Endothelial cell of umbilical vein (primary cell): ENCODE measurements around the gene PCDH17. TPM values are rescaled to one million over a fixed set of nuclear protein-coding genes. Genes with fewer than 3 reads are reported as not detected.

Experiments
- BruUV-seq: library from RNA; stranded (reverse); fragments of 400-500 nt; replicated peaks from 2 replicates; lab custom pipeline; 2021; lab: Mats Ljungman, UMichigan
- CTCF ChIA-PET: fragments of 300-600, 350-600 bp; sonication (Branson Sonifier 250); formaldehyde crosslinking; loops from one replicate; lab custom pipeline; 2021; ENCODE audit warnings: antibody characterized with exemption, inconsistent platforms; lab: Charles Lee
- POLR2A ChIA-PET: fragments of 300-600, 350-600 bp; sonication (Branson Sonifier 250); formaldehyde crosslinking; loops from one replicate; lab custom pipeline; 2021; ENCODE audit warnings: antibody characterized with exemption, inconsistent platforms; lab: Charles Lee
- DNase-seq: peaks from one replicate; pipeline ENCODE4 v3.0.0-alpha.2; 2011; ENCODE audit warnings: low read depth, low spot score
- FAIRE-seq: peaks from 2 replicates; lab custom pipeline; 2011; peaks lifted over from hg19 to GRCh38; lab: Jason Lieb, UNC
- H2AFZ ChIP-seq: 2 replicates; pipeline ENCODE4 v1.6.0; 2012; ENCODE audit warnings: low read depth, low read length, control low read depth, inconsistent platforms
- H3K27ac ChIP-seq: 2 replicates; pipeline ENCODE4 v1.5.1; 2011; ENCODE audit warnings: low read depth, mild to moderate bottlenecking, control low read depth, low read length, moderate library complexity; ENCODE audit not compliant: insufficient read depth
- H3K27me3 ChIP-seq, 2 experiments: 2 replicates each; pipeline versions ENCODE4 v1.6.0 to v1.6.1; 2011; ENCODE audit warnings: low read length in 2 of 2, mixed read lengths in 1 of 2; ENCODE audit not compliant: control insufficient read depth in 2 of 2, insufficient read depth in 2 of 2
- H3K36me3 ChIP-seq, 2 experiments: 2 replicates in 1 of 2; 3 replicates in 1 of 2; pipeline ENCODE4 v1.5.1; 2011; ENCODE audit warnings: low read length in 2 of 2, mild to moderate bottlenecking in 1 of 2, moderate library complexity in 1 of 2; ENCODE audit not compliant: control insufficient read depth in 2 of 2, insufficient read depth in 2 of 2; ENCODE audit errors: extremely low read depth in 1 of 2
- H3K4me1 ChIP-seq: 3 replicates; pipeline ENCODE4 v1.5.1; 2011; ENCODE audit warnings: mild to moderate bottlenecking, low read length; ENCODE audit not compliant: control insufficient read depth, insufficient read depth; ENCODE audit errors: extremely low read depth
- H3K4me2 ChIP-seq: 2 replicates; pipeline ENCODE4 v1.6.1; 2011; ENCODE audit warnings: low read length, control low read depth, mixed read lengths; ENCODE audit not compliant: insufficient read depth
- H3K4me3 ChIP-seq, 3 experiments: fragments of 200-600 bp in 1 of 3; sonication (generic), shearing (Covaris generic) in 1 of 3; replicated peaks in 1 of 3; 2 replicates each; pipeline ENCODE4 v1.5.1; 2011 to 2016; ENCODE audit warnings: control low read depth in 3 of 3, low read length in 3 of 3, mild to moderate bottlenecking in 2 of 3, inconsistent platforms in 1 of 3, low read depth in 1 of 3, moderate library complexity in 1 of 3; ENCODE audit not compliant: insufficient read depth in 1 of 3
- H3K79me2 ChIP-seq: 2 replicates; pipeline ENCODE4 v1.6.0; 2012; ENCODE audit warnings: low read length, inconsistent platforms; ENCODE audit not compliant: control insufficient read depth, insufficient read depth
- H3K9ac ChIP-seq: replicated peaks from 2 replicates; pipeline ENCODE3; 2011; ENCODE audit warnings: low read length, control low read depth; ENCODE audit not compliant: insufficient read depth; ENCODE audit errors: extremely low read depth
- H3K9me1 ChIP-seq: replicated peaks from 3 replicates; pipeline ENCODE4 v1.6.0; 2011; ENCODE audit warnings: mild to moderate bottlenecking, low read length; ENCODE audit not compliant: control insufficient read depth, insufficient read depth; ENCODE audit errors: extremely low read depth
- H3K9me3 ChIP-seq: replicated peaks from 2 replicates; pipeline ENCODE4 v1.5.1; 2012; ENCODE audit warnings: low read length, inconsistent platforms; ENCODE audit not compliant: control insufficient read depth, insufficient read depth
- H4K20me1 ChIP-seq: replicated peaks from 2 replicates; pipeline ENCODE3; 2011; ENCODE audit warnings: mild to moderate bottlenecking, low read length; ENCODE audit not compliant: control insufficient read depth, insufficient read depth; ENCODE audit errors: extremely low read depth
- EZH2 ChIP-seq: IDR thresholded peaks from 2 replicates; pipeline ENCODE4 v1.6.1; 2012; ENCODE audit warnings: borderline replicate concordance, low read depth, mild to moderate bottlenecking, moderate library complexity, low read length, inconsistent platforms; ENCODE audit not compliant: severe bottlenecking
- FOS ChIP-seq: IDR thresholded peaks from 2 replicates; pipeline ENCODE4 v1.6.1; 2011; ENCODE audit warnings: mild to moderate bottlenecking, low read length, moderate library complexity, borderline replicate concordance; ENCODE audit not compliant: insufficient read depth
- GATA2 ChIP-seq: IDR thresholded peaks from 2 replicates; pipeline ENCODE4 v1.7.0; 2011; ENCODE audit warnings: low read depth, mild to moderate bottlenecking, moderate library complexity, mixed read lengths, low read length; ENCODE audit not compliant: insufficient read length, insufficient read depth
- JUN ChIP-seq: IDR thresholded peaks from 2 replicates; pipeline ENCODE4 v1.6.1; 2011; ENCODE audit warnings: borderline replicate concordance, low read depth; ENCODE audit not compliant: insufficient read length, insufficient read depth
- MYC ChIP-seq: IDR thresholded peaks from one replicate; pipeline ENCODE4 v1.6.1; 2011; ENCODE audit warnings: mild to moderate bottlenecking, low read depth, low read length
- POLR2A ChIP-seq: IDR thresholded peaks from 2 replicates; pipeline ENCODE4 v1.6.1; 2012; ENCODE audit warnings: low read depth, mild to moderate bottlenecking, control low read depth, low read length
- POLR2AphosphoS5 ChIP-seq: IDR thresholded peaks from 2 replicates; pipeline ENCODE4 v1.6.1; 2012; ENCODE audit warnings: low read depth, mild to moderate bottlenecking, control low read depth, low read length, moderate library complexity; ENCODE audit not compliant: insufficient read depth
- dilution Hi-C: fragments of 300-500 bp; cut with MboI; formaldehyde crosslinking; loops from one replicate; pipeline ENCODE4 v1.15.0; 2019; ENCODE audit warnings: low sequenced_read_pairs; ENCODE audit not compliant: extremely low pct_ligation_motif_present
- intact Hi-C: fragments of 100-400 bp; cut with micrococcal nuclease; formaldehyde crosslinking; loops from one replicate; pipeline ENCODE4 v1.10.0; 2022
- polyA plus RNA-seq, 4 experiments: library from polyadenylated mRNA; depleted of rRNA in 3 of 4; stranded (reverse) in 3 of 4; unstranded in 1 of 4; fragments of >200 nt; gene quantifications; 2 replicates each; pipeline versions ENCODE4 v1.2.1 to v1.2.3, GENCODE V29; 2011 to 2012; ENCODE audit warnings: missing spikeins in 1 of 4
- total RNA-seq: library from RNA; stranded (reverse); gene quantifications from 2 replicates; pipeline ENCODE4 v1.2.3, GENCODE V29; 2021
- TF ChIP-seq, protein P1 (sequence below), 2 donors: IDR thresholded peaks; 1 replicate in 1 of 2; 2 replicates in 1 of 2; pipeline ENCODE4 v1.5.1; 2011; ENCODE audit warnings: low read length in 2 of 2, mild to moderate bottlenecking in 2 of 2, moderate library complexity in 2 of 2, control low read depth in 1 of 2, inconsistent platforms in 1 of 2, low read depth in 1 of 2; ENCODE audit not compliant: insufficient read depth in 1 of 2; ENCODE audit errors: extremely low read depth in 1 of 2
- TF ChIP-seq, protein P2 (sequence below): IDR thresholded peaks from 2 replicates; pipeline ENCODE4 v1.6.1; 2011; ENCODE audit not compliant: insufficient read depth, insufficient read length

PCDH17 gene
- total and polyA plus RNA-seq, 2 donors (not counting 3 experiments of a cell fraction or from before 2014, with no cell fraction given) = 2.1 to 4.2 TPM

DNA sequence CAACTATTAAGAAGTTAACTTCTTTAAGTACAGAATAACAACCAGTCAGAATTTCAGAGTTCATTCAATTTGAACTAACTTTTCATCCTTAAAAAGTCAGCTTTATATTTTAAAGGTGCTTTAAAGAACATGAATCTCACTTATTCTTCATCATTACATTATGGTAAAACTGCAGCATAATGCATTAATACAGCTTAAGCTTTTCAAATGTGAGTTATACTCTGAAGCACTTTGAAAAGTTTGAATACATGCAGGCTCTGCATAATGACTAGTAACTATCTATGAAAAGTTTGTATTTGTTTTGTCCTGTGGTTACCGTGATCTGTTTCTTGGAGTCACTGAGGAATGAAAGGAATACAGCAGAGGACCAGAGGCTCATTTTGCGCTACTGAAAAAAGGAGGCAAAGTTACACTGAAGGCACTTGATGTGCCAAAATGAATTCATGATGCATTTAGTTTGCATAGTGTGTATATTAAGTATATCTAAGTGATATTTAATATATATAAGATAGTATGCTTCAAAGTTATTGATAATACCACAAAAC is 4.1 kb downstream of the PCDH17 start:
- Histone ChIP-seq H3K36me3 (no peaks in the 10 kb centered on the region), H3K79me2 (no peaks in the 10 kb centered on the region), H3K4me2 (peak overlapping the region; percentile 46), H3K4me3 (peak overlapping the region in 1 of 3 experiments; percentile 43), H2AFZ (no peak overlapping the region), H3K4me1 (peaks cover 27% of the 10 kb centered on the region), H3K27ac (no peak overlapping the region), H3K27me3 (peaks cover 5 to 9% of the 10 kb centered on the region in 2 experiments), H3K9me1 (no peaks in the 10 kb centered on the region), H3K9ac (no peak overlapping the region), H4K20me1 (no peaks in the 10 kb centered on the region), H3K9me3 (no peaks in the 10 kb centered on the region)
- DNase-seq = no peak
- BruUV-seq = no TSS peak
- intact Hi-C loops = loop anchor here (10.0 kb wide), 3 partner anchors 669 to 1819 kb away; no protein-coding TSS in a partner anchor
- dilution Hi-C loops = no loop called here
- TF ChIP-seq POLR2AphosphoS5 = no peak
- TF ChIP-seq GATA2 = no peak
- TF ChIP-seq POLR2A = no peak
- TF ChIP-seq FOS = no peak
- TF ChIP-seq JUN = no peak
- TF ChIP-seq MYC = no peak
- TF ChIP-seq, protein P1, sequence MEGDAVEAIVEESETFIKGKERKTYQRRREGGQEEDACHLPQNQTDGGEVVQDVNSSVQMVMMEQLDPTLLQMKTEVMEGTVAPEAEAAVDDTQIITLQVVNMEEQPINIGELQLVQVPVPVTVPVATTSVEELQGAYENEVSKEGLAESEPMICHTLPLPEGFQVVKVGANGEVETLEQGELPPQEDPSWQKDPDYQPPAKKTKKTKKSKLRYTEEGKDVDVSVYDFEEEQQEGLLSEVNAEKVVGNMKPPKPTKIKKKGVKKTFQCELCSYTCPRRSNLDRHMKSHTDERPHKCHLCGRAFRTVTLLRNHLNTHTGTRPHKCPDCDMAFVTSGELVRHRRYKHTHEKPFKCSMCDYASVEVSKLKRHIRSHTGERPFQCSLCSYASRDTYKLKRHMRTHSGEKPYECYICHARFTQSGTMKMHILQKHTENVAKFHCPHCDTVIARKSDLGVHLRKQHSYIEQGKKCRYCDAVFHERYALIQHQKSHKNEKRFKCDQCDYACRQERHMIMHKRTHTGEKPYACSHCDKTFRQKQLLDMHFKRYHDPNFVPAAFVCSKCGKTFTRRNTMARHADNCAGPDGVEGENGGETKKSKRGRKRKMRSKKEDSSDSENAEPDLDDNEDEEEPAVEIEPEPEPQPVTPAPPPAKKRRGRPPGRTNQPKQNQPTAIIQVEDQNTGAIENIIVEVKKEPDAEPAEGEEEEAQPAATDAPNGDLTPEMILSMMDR (IDR thresholded peaks at IDR 0.05; ENCODE audit: extremely low read depth in 1 of 2, insufficient read depth in 1 of 2, low read depth in 1 of 2, low read length in 2 of 2) = no peak
- TF ChIP-seq EZH2 = no peak
- TF ChIP-seq, protein P2, sequence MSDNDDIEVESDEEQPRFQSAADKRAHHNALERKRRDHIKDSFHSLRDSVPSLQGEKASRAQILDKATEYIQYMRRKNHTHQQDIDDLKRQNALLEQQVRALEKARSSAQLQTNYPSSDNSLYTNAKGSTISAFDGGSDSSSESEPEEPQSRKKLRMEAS = no peak
- POLR2A ChIA-PET = no interaction called here
- FAIRE-seq = peak; percentile 24
- CTCF ChIA-PET = interaction anchor here (0.9 to 4.8 kb wide), 6 partner anchors 8 to 1682 kb away, joined by 3 to 57 read pairs (median 20); no protein-coding TSS in a partner anchor
